Measurements from ENCODE around the gene PARP3. TPM values are rescaled to one million over a fixed set of nuclear protein-coding genes. Genes with fewer than 3 reads are reported as not detected.

PARP3 gene
- total and polyA plus RNA-seq, 9 of the 15 experiments (the other 6 are each of a cell fraction or from before 2014, with no cell fraction given), result 0.46 to 6.6 (median 4.5) TPM

DNA sequence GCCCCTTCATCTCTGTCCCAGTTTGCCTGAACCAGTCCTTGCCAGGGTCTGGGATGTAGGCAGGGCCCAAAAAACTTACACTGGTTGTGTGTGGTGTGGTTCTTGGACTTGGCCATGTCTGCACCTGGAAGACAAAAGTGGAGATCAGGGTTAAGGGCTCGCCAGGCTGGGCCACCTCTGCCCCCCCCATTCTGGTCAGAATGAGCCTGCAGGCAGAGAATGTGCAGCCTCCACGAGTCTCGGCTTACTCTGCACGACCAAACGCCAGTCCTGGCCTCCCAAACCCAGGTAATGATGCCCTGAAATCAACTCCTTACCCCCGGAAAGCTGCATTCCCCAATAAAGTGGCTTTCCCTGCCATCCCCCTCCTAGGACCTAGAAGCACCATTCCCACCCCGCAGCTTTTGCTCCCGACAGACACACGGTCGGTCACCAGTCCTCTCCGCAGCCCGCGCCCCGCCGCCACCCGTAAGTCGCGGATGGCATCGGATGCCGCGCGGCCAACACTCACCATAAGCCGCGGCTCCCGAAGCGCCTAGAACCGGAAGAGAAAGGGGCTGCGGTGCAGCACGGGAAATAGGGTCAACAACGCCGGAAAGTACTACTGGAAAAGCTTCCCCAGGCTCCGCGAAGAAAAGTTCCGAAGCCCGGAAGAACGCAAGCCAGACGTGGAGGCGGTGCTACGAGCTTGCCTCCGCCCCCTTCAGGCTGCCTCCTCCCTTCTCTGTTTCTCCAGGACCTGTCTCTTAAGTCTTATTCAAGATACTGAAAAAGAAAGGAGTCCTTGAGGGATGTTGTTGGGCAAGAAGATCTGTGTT lies 53.4 kb downstream of the PARP3 start, which contains the start of gene RPL29 (continued):
- TF ChIP-seq, protein P1, sequence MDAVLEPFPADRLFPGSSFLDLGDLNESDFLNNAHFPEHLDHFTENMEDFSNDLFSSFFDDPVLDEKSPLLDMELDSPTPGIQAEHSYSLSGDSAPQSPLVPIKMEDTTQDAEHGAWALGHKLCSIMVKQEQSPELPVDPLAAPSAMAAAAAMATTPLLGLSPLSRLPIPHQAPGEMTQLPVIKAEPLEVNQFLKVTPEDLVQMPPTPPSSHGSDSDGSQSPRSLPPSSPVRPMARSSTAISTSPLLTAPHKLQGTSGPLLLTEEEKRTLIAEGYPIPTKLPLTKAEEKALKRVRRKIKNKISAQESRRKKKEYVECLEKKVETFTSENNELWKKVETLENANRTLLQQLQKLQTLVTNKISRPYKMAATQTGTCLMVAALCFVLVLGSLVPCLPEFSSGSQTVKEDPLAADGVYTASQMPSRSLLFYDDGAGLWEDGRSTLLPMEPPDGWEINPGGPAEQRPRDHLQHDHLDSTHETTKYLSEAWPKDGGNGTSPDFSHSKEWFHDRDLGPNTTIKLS (IDR thresholded peaks at IDR 0.05; ENCODE audit: borderline replicate concordance, low read depth), result peak; percentile 38; the same call in 1 of the 2 replicates
- TF ChIP-seq CBX3 (IDR thresholded peaks at IDR 0.05; ENCODE audit: borderline replicate concordance in 1 of 2, low read length in 2 of 2) (peak in 1 of 2 experiments; percentile 65; a peak in 1 of 3 replicates), KLF16 (IDR thresholded peaks at IDR 0.05) (no peak), TARDBP (IDR thresholded peaks at IDR 0.05) (no peak), ZFX (CRISPR knock-in tag; IDR thresholded peaks at IDR 0.05) (peak; percentile 74), POU5F1 (IDR thresholded peaks at IDR 0.05; ENCODE audit: borderline replicate concordance, low read depth, low read length, partially characterized antibody) (peak; percentile 49), ZNF12 (CRISPR knock-in tag; IDR thresholded peaks at IDR 0.05) (0 out of 2 replicates have a peak, but pooled peaks have one; percentile 51), SOX6 (IDR thresholded peaks at IDR 0.05) (0 out of 2 replicates have a peak, but pooled peaks have one; percentile 16), MXI1 (IDR thresholded peaks at IDR 0.05; ENCODE audit: low read depth, low read length) (no peak), MTA2 (IDR thresholded peaks at IDR 0.05; ENCODE audit: low read depth) (peak; percentile 70), MCM2 (IDR thresholded peaks at IDR 0.05; ENCODE audit: low read depth) (no peak), ZNF253 (CRISPR knock-in tag; conservative IDR thresholded peaks at IDR 0.05) (no peak), CREM (IDR thresholded peaks at IDR 0.05; ENCODE audit: low read depth) (peak; percentile 80), PML (IDR thresholded peaks at IDR 0.05; ENCODE audit: low read length) (peak; percentile 75; the same call in 1 of the 2 replicates), SETDB1 (IDR thresholded peaks at IDR 0.05; ENCODE audit: low read length) (no peak), KDM4B (IDR thresholded peaks at IDR 0.05; ENCODE audit: borderline replicate concordance in 2 of 2, low read depth in 1 of 2) (peak in 1 of 2 experiments; percentile 77; a peak in 1 of 4 replicates), POLR2G (IDR thresholded peaks at IDR 0.05; ENCODE audit: low read depth, low read length) (peak; percentile 99), NR4A1 (CRISPR knock-in tag; IDR thresholded peaks at IDR 0.05) (no peak), NR4A1 (tag; IDR thresholded peaks at IDR 0.05) (0 out of 2 replicates have a peak, but pooled peaks have one; percentile 35), TEAD1 (CRISPR knock-in tag; IDR thresholded peaks at IDR 0.05) (0 out of 4 replicates have a peak, but pooled peaks of 1 of the 2 experiments have one; percentile 16), HDAC1 (IDR thresholded peaks at IDR 0.05) (peak in 1 of 2 experiments; percentile 70; a peak in 2 of 4 replicates)
- TF ChIP-seq, protein P2, sequence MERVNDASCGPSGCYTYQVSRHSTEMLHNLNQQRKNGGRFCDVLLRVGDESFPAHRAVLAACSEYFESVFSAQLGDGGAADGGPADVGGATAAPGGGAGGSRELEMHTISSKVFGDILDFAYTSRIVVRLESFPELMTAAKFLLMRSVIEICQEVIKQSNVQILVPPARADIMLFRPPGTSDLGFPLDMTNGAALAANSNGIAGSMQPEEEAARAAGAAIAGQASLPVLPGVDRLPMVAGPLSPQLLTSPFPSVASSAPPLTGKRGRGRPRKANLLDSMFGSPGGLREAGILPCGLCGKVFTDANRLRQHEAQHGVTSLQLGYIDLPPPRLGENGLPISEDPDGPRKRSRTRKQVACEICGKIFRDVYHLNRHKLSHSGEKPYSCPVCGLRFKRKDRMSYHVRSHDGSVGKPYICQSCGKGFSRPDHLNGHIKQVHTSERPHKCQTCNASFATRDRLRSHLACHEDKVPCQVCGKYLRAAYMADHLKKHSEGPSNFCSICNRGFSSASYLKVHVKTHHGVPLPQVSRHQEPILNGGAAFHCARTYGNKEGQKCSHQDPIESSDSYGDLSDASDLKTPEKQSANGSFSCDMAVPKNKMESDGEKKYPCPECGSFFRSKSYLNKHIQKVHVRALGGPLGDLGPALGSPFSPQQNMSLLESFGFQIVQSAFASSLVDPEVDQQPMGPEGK (CRISPR knock-in tag; IDR thresholded peaks at IDR 0.05; ENCODE audit: borderline replicate concordance), result no peak
- TF ChIP-seq, protein P3, sequence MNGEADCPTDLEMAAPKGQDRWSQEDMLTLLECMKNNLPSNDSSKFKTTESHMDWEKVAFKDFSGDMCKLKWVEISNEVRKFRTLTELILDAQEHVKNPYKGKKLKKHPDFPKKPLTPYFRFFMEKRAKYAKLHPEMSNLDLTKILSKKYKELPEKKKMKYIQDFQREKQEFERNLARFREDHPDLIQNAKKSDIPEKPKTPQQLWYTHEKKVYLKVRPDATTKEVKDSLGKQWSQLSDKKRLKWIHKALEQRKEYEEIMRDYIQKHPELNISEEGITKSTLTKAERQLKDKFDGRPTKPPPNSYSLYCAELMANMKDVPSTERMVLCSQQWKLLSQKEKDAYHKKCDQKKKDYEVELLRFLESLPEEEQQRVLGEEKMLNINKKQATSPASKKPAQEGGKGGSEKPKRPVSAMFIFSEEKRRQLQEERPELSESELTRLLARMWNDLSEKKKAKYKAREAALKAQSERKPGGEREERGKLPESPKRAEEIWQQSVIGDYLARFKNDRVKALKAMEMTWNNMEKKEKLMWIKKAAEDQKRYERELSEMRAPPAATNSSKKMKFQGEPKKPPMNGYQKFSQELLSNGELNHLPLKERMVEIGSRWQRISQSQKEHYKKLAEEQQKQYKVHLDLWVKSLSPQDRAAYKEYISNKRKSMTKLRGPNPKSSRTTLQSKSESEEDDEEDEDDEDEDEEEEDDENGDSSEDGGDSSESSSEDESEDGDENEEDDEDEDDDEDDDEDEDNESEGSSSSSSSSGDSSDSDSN (IDR thresholded peaks at IDR 0.05; ENCODE audit: borderline replicate concordance in 1 of 2, low read depth in 2 of 2, low read length in 2 of 2), result no peak
